GM18861 (cell line): Measurements from ENCODE around the gene LYRM7.
"Not testable (repeated sequence)": the region's sequence is repeated elsewhere in the genome, so short reads cannot be mapped to it uniquely, and the experiment has no call there.

ENCODE experiments used
- ATAC-seq: cut with Tn5 transposase; IDR thresholded peaks from one replicate; pipeline ENCODE4 v1.9.1; 2021; ENCODE audit not compliant: unreplicated experiment

The LYRM7 gene

GRCh38 chr5:131170540-131171275 is at the start of gene LYRM7:
TSS of gene LYRM7 (plus strand) at chr5:131170944. CDS start at chr5:131171021, 77 bp downstream.
- ATAC-seq: peak; percentile 96

GRCh38 chr5:131127244-131127643 is 43.5 kb upstream of the LYRM7 start:
- not testable (repeated sequence) for ATAC-seq

GRCh38 chr5:131129306-131129705 is 41.4 kb upstream of the LYRM7 start:
- no peak for ATAC-seq

GRCh38 chr5:131133091-131133490 is 37.7 kb upstream of the LYRM7 start:
- ATAC-seq: not testable (repeated sequence)

- ATAC-seq: not testable (repeated sequence)
These were observed 32.3 kb upstream of the LYRM7 start for GRCh38 chr5:131138406-131138805.

- ATAC-seq: no peak
These were observed 31.4 kb upstream of the LYRM7 start for GRCh38 chr5:131139321-131139720.

GRCh38 chr5:131142970-131143617 is 27.6 kb upstream of the LYRM7 start:
- no peak for ATAC-seq

- ATAC-seq: no peak
These were observed 23.5 kb upstream of the LYRM7 start for GRCh38 chr5:131147258-131147657.

- ATAC-seq: no peak
These were observed 21.9 kb upstream of the LYRM7 start for GRCh38 chr5:131148835-131149234.

- no peak for ATAC-seq
These were observed 20.3 kb upstream of the LYRM7 start for GRCh38 chr5:131150408-131150807.

- ATAC-seq: no peak
These were observed 19.5 kb upstream of the LYRM7 start for GRCh38 chr5:131151216-131151615.

GRCh38 chr5:131156385-131156784 is 14.4 kb upstream of the LYRM7 start:
- no peak for ATAC-seq

- no peak for ATAC-seq
These were observed 13.8 kb upstream of the LYRM7 start for GRCh38 chr5:131156957-131157356.

- ATAC-seq: no peak
These were observed 10.6 kb upstream of the LYRM7 start for GRCh38 chr5:131160134-131160533.

GRCh38 chr5:131163276-131164119 is 7.2 kb upstream of the LYRM7 start:
- no peak for ATAC-seq

- ATAC-seq: peak; percentile 50
These were observed 6.3 kb upstream of the LYRM7 start for GRCh38 chr5:131164191-131165118.

- ATAC-seq: peak; percentile 79
These were observed 5.5 kb upstream of the LYRM7 start, which contains the start of gene HINT1 for GRCh38 chr5:131165119-131165727. TSS of gene HINT1 (minus strand) at chr5:131165256. CDS start at chr5:131165205, 51 bp downstream.

- no peak for ATAC-seq
These were observed 3.1 kb upstream of the LYRM7 start for GRCh38 chr5:131167615-131168014.

- ATAC-seq: no peak
These were observed 769 bp upstream of the LYRM7 start for GRCh38 chr5:131169810-131170539.
